ENCODE results near the gene BTLA. TPM values are rescaled to one million over a fixed set of nuclear protein-coding genes. Genes with fewer than 3 reads are reported as not detected.
A peak's percentile ranks its signal among the peaks of the same experiment; 100 is the strongest.

The BTLA gene
- not detected in 2 replicates for polyA plus RNA-seq (2011; rRNA removed)
- not detected in 2 replicates for polyA minus RNA-seq (2011; rRNA and poly(A)+ RNA removed)

DNA sequence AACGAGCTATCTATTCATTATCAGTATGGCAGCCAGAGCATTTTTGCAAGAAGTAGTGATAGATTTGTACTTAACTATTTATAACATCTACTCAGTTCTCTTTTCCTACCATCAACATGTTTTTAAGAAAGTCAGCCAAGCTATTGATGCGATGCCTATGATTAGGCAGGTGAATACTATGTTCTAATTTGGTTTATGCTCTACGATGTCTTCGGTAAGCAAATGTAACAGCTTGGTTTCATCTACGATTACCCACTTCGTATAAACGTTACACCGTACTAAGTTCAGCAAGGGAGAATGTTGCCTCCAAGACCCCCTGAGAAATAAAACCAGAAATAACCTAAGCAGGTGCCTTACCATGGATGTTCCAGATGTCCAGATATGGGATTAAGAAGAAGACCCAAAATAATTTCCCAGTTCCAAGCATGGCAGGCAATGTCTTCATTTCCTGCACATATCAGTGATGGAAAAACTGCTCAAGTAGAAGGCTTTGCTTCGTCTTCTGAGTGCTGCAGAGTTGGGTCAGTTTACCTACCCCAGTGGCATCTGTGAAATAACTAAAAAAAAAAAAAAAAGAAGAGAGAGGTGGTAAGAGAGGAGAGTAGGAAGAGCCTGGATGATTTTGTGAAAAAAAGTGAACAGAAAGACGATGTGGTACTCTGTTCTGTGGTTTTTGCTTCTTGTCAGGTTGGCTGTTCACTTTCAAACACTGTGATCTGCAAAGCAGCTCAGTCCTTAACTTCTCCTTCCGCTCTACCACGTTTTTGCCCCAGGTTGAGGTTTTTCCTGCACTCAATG is at the start of gene BTLA:
Gene BTLA, minus strand, starts transcription at position 559 of the 798 bp plus-strand sequence. Its CDS starts 114 bp downstream, at position 445.
- TF ChIP-seq, protein P1, sequence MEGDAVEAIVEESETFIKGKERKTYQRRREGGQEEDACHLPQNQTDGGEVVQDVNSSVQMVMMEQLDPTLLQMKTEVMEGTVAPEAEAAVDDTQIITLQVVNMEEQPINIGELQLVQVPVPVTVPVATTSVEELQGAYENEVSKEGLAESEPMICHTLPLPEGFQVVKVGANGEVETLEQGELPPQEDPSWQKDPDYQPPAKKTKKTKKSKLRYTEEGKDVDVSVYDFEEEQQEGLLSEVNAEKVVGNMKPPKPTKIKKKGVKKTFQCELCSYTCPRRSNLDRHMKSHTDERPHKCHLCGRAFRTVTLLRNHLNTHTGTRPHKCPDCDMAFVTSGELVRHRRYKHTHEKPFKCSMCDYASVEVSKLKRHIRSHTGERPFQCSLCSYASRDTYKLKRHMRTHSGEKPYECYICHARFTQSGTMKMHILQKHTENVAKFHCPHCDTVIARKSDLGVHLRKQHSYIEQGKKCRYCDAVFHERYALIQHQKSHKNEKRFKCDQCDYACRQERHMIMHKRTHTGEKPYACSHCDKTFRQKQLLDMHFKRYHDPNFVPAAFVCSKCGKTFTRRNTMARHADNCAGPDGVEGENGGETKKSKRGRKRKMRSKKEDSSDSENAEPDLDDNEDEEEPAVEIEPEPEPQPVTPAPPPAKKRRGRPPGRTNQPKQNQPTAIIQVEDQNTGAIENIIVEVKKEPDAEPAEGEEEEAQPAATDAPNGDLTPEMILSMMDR (IDR thresholded peaks at IDR 0.05; ENCODE audit: low read depth, low read length), result no peak
- no peak within 1 kb of the TSS for H3K27ac ChIP-seq (ENCODE audit: low read depth, low read length)
- POLR2A ChIA-PET, result no interaction called here
- peaks cover 7% of the 10 kb centered on the region for H3K27me3 ChIP-seq (ENCODE audit: control insufficient read depth, insufficient read depth, low read length)
- no peak within 1 kb of the TSS for H3K4me3 ChIP-seq (ENCODE audit: low read depth, low read length)
- no peaks in the 10 kb centered on the region for H3K9me3 ChIP-seq (ENCODE audit: control insufficient read depth, insufficient read depth, low read length)
- CTCF ChIA-PET, result interaction anchor here (0.7 kb wide), 1 partner anchor 103 kb away, joined by 3 read pairs; no protein-coding TSS in a partner anchor
- no peak for DNase-seq (ENCODE audit: low read depth, low spot score)

- Histone ChIP-seq H3K27me3 (ENCODE audit: control insufficient read depth, insufficient read depth, low read length) (no peaks in the 10 kb centered on the region), H3K9me3 (ENCODE audit: control insufficient read depth, insufficient read depth, low read length) (no peaks in the 10 kb centered on the region), H3K27ac (ENCODE audit: low read depth, low read length) (no peak overlapping the region), H3K4me3 (ENCODE audit: low read depth, low read length) (no peak overlapping the region)
- DNase-seq (ENCODE audit: low read depth, low spot score), result no peak
- POLR2A ChIA-PET, result no interaction called here
- TF ChIP-seq, protein P1 (IDR thresholded peaks at IDR 0.05; ENCODE audit: low read depth, low read length), result no peak
- CTCF ChIA-PET, result interaction anchor here (1.5 kb wide), 1 partner anchor 13 kb away, joined by 5 read pairs; no protein-coding TSS in a partner anchor
Observed at GRCh38 chr3:112546216-112546759, 47.0 kb upstream of the BTLA start.

DNA sequence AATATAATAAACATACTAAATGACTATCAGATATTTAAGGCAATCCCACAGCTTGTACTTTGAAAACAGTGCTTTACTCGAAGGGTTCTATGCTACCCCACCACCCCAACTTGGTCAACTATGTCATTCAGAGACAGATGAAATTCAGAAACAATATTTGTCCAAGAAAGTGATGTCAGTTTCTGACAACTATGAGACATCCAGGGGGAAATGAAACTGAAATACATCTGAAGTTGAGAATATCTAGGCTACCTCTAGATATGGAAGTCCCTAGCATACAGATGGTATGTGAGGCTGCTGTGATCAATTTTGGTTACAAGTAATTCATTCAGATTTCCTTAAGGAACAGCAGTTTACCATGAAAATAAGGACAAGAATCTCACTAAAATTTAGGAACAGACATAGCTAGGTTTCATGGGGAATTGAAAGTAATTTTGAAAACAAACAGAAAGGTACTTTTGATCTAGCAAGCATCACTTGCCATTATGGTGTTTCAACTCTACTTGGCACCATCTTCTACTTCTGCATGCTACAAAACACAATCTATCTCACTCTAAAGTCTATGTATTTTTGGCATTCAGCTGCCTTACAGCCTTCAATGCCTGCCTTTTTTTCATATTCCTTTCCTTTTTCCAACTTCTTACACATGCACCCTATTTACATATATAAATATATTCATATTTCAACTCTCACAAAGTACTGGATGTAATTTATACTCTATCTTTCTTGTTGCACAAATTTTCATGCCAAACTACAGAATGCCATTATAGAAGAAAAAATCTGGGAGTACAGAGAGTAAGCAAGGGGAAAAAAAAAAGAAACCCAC is 40.8 kb upstream of the BTLA start:
- H3K27ac ChIP-seq (ENCODE audit: low read depth, low read length), result no peak overlapping the region
- ChIA-PET CTCF (interaction anchor here (0.6 to 1.3 kb wide), 3 partner anchors 11 to 572 kb away, joined by 3 read pairs; partner anchors contain the start of gene SLC9C1), POLR2A (no interaction called here)
- DNase-seq (ENCODE audit: low read depth, low spot score), result no peak
- H3K9me3 ChIP-seq (ENCODE audit: control insufficient read depth, insufficient read depth, low read length), result no peaks in the 10 kb centered on the region
- H3K27me3 ChIP-seq (ENCODE audit: control insufficient read depth, insufficient read depth, low read length), result no peaks in the 10 kb centered on the region
- no peak overlapping the region for H3K4me3 ChIP-seq (ENCODE audit: low read depth, low read length)
- TF ChIP-seq, protein P1 (IDR thresholded peaks at IDR 0.05; ENCODE audit: low read depth, low read length), result no peak

DNA sequence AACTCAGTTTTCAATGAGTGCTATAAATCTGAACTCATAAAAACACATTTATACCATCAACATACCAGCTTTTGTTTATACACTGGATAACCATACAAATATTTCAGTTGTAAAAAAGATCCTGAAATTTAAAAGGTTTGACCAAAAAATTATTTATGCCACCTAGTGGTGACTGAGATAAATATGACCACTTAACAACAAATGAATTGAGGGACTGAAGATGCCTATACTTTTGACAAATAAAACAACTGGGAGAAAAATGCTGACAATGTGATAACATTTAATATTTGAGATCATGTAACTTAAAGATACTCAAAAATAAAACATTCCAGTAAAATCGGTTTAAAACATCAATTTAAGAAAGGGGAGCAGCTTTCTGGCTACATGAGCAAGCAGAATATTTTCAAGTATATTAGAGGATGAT is 32.1 kb upstream of the BTLA start:
- no peak overlapping the region for H3K4me3 ChIP-seq (ENCODE audit: low read depth, low read length)
- ChIA-PET POLR2A (no interaction called here), CTCF (interaction anchor here (0.6 to 1.6 kb wide), 16 partner anchors 11 to 420 kb away, joined by 3 to 57 read pairs (median 4); partner anchors contain the start of genes ATG3, SLC35A5 and SLC9C1)
- peak; percentile 6 for DNase-seq (ENCODE audit: low read depth, low spot score)
- TF ChIP-seq, protein P1 (IDR thresholded peaks at IDR 0.05; ENCODE audit: low read depth, low read length), result peak; percentile 53
- H3K9me3 ChIP-seq (ENCODE audit: control insufficient read depth, insufficient read depth, low read length), result no peaks in the 10 kb centered on the region
- no peak overlapping the region for H3K27ac ChIP-seq (ENCODE audit: low read depth, low read length)
- no peaks in the 10 kb centered on the region for H3K27me3 ChIP-seq (ENCODE audit: control insufficient read depth, insufficient read depth, low read length)
